GM18519 (cell line): ENCODE data around the gene GPBP1L1.
"Not testable (repeated sequence)": the region's sequence is repeated elsewhere in the genome, so short reads cannot be mapped to it uniquely, and the experiment has no call there.

Source experiments
- ATAC-seq: cut with Tn5 transposase; IDR thresholded peaks from one replicate; pipeline ENCODE4 v1.9.1; 2021; ENCODE audit warnings: mild to moderate bottlenecking, moderate library complexity; ENCODE audit not compliant: unreplicated experiment, low FRiP score

GPBP1L1 gene

DNA sequence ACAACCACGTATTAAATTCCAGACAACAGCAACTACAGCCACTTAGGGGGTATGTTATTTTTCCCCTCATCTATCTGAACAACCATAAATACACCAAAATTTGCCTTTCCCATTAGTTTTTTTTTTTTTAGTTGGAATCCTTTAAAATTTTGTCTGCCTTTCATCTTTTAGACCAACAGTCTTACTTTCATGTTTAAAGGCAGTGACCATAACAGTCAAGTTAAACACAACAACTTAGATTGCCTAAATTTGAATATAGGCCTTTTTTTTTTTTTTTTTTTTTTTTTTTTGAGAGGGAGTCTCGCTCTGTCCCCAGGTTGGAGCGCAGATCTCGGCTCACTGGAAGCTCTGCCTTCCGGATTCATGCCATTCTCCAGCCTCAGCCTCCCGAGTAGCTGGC is 3.4 kb downstream of the GPBP1L1 start:
- no peak for ATAC-seq

DNA sequence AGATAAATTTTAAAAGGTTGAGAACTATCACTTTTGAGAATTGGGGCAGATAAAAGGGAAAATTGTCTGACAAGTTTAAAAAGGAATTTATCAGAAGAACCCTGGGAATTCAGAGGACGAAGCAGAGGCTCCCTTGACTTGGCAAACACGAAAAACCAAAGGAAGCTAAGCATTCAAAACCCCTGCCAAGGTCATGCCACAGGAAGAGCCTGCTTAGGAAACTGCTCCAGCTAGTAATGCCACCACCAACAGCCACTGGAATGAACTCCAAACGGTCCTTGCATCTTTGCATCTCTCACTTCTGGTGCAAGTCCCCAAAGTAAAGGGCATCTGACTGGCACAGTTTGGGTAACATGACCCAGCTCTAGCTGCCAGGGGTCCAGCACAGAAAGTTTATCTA is 7.2 kb downstream of the GPBP1L1 start:
- ATAC-seq = no peak

DNA sequence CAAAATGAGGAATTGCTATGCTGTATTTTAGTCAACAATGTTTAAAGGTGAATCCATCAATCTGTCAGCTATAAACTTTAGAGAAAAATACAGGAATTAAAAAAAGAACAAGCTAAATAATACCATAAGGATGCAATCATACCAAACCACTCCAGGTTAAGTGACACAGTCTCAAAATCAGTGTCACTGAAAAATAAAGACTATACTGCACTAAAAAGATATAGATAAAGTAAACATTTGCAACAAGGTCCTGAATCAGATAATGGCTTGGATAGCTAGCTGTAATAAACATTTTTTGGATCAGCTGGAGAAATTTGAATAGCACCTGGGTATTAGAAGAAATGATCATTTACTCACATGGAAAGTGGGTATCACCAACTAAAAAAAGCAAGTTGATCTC is 7.8 kb downstream of the GPBP1L1 start:
- no peak for ATAC-seq

GRCh38 chr1:45677751-45678245 is 8.5 kb downstream of the GPBP1L1 start:
- ATAC-seq = no peak

DNA sequence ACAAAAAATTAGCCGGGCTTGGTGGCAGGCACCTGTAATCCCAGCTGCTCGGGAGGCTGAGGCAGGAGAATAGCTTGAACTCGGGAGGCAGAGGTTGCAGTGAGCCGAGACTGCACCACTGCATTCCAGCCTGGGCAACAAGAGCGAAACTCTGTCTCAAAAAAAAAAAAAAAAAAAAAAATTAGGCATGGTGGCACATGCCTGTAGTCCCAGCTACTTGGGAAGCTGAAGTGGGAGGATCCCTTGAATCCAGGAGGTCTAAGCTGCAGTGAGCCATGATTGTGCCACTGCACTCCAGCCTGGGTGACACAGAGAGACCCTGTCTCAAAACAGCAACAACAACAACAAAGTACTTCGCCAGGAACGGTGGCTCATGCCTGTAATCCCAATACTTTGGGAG is 9.8 kb downstream of the GPBP1L1 start:
- not testable (repeated sequence) for ATAC-seq

- no peak for ATAC-seq
Observed at GRCh38 chr1:45674478-45674877, 11.9 kb downstream of the GPBP1L1 start.

- no peak for ATAC-seq
Observed at GRCh38 chr1:45673956-45674355, 12.4 kb downstream of the GPBP1L1 start.

DNA sequence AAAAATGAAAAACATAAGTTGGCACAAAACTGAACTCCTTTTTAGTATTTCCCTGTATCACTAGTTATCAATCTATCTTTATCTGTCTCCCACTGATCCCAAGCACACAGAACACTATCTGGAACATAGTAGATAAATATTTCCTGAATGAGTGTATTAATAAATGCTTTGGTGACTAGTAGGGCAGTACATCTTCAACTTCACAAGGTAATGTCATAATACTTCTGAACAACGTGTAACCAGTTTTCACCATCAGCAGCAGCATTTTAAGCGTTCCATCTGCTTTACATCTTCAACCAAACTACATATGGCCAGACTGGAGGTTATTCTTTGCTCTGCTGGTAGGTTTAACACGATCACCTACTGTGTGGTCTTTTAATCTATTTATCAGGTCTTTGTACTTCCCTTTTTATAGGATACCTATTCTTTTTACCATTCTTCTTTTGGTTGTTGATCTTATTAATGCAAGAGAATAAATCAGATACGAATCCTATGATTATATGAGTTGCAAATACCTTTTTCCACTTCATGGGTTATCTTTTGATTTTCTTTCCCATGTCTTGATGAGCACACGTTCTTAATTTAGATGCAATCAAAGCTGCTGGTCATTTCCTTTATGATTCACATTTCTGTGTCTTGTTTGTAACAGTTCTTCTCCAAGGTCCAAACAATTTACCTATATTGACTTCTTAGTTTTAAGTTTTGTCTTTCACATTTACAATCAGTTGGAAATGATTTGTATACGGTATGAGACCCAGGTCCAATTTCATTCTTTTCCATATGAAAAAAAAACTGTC is 16.3 kb downstream of the GPBP1L1 start:
- no peak for ATAC-seq

- ATAC-seq = no peak
Observed at GRCh38 chr1:45669379-45669778, 17.0 kb downstream of the GPBP1L1 start.

DNA sequence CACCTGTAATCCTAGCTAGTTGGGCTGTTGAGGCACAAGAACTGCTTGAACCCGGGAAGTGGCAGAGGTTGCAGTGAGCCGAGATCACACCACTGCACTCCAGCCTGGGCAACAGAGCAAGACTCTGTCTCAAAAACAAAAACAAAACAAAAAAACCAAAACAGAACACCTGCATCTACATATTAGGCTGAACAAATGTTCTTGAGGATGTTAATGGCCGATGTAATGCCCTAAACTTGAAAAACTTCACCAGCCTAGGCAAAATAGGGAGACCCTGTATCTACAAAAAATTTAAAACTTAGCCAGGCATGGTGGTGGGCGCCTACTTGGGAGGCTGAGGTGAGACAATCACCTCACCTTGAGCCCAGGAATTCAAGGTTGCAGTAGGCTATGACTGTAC is 17.8 kb downstream of the GPBP1L1 start:
- no peak for ATAC-seq

DNA sequence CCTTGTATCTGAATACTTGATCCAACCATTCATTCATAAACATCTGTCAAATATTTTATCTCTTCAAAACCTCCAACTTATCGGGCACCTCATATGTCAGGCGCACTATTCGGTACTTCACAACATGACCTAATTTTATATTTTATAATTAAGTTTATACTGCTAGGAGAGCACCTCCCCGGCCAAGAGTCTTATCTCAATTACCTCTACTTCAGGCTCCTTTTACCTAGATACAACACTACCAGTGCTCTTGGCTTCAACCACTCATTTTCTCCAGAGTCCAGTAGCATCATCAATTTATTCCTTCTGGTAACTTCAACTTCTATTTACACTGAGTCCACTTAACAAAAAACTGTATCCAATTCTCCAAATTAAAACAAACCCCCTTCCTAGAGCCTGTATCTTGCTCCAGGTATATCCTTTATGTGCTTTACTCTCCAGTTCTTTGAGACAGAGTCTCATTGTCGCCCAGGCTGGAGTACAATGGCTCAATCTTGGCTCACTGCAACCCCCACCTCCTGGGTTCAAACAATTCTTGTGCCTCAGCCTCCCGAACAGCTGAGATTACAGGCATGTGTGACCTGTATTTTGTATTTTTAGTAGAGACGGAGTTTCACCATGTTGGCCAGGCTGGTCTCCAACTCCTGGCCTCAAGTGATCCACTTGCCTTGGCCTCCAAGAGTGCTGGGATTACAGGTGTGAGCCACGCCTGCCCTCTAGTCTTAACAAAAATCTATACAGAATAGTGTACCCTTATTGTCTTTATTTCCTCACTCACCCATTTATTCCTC is 18.8 kb downstream of the GPBP1L1 start:
- ATAC-seq = no peak

- ATAC-seq = no peak
Observed at GRCh38 chr1:45666836-45667235, 19.5 kb downstream of the GPBP1L1 start.

DNA sequence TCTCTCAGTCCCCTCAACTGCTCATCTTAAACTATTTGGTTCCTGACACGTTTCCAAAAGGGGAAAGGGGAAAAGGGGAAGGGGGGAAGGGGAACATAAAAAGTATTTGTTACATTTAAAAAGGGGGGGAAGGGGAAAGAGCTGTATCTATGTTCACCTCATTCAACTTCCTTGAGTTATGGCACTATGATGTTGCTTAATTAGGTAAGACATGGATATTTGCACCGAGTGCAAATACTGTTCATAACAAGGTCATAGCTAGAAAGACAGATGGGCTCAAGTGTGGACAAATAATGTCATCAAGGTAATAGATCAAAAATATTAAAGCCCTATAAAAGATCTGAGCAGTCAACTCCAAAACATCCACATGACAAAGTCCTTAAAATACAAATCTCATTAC is 26.0 kb downstream of the GPBP1L1 start:
- ATAC-seq = no peak

- ATAC-seq = no peak
Observed at GRCh38 chr1:45659222-45659621, 27.1 kb downstream of the GPBP1L1 start.

- ATAC-seq = no peak
Observed at GRCh38 chr1:45658171-45658570, 28.2 kb downstream of the GPBP1L1 start.

DNA sequence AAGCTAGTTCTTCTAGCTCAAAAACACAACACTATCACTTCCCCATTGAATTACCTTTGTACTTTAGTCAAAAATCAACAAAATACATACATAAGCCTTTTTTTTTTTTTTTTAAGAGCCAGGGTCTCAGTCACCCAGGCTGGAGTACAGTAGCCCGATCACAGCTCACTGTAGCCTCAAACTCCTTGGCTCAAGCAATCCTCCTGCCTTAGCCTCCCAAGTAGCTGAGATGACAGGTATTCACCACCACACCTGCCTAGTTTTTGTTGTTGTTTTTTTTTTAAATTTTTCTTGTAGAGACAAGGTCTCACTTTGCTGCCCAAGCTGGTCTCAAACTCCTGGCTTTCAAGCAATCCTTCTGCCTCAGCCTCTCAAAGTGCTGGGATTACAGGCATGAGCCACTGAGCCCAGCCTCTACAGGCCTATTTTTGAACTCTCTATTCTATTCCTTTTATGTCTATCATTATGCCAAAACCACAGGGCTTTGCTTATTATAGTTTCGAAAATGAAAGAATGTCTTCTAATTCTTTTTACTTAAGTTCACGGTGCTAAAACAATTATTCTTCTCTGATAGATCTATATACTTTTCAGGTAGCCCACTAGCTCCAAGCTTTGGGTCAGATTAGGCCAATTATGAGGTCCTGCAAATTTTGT is 29.6 kb downstream of the GPBP1L1 start:
- ATAC-seq = no peak

DNA sequence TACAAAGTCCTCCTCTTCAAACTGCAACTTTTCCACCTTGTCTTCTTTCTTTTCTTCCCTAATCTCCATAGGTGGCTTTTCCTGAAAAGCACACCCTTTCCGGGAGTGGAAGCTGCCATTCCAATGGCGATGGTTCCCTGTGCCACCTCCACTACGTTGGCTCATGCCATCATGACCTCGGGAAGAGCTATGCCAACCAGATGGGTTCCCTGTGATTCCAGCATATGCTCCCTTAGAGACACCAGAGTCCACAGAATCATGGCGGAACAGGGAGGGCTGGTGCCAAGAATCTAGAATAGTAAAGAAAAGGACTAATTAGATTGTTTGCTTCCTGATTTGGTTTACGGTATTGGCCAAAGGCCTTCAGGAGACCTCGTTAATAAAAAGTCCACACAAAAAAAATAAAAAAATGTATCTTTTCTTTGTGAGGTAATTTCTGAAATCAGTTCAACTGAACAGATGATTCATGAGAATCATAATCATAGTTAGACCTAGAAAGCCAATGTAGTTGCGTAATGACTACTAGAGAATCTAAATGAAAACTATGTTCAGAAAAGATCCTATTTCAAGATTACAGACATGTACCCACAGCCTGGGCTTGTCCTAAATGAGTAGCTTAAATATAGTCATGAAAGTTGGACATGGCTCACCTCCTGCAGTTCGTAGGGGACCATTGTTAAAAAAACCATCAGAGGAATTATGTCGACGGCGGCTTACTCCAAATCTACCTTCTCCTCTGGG is 31.6 kb downstream of the GPBP1L1 start:
- ATAC-seq = no peak

GRCh38 chr1:45647248-45648021 is 38.9 kb downstream of the GPBP1L1 start:
- no peak for ATAC-seq

- no peak for ATAC-seq
Observed at GRCh38 chr1:45644661-45645060, 41.7 kb downstream of the GPBP1L1 start.

DNA sequence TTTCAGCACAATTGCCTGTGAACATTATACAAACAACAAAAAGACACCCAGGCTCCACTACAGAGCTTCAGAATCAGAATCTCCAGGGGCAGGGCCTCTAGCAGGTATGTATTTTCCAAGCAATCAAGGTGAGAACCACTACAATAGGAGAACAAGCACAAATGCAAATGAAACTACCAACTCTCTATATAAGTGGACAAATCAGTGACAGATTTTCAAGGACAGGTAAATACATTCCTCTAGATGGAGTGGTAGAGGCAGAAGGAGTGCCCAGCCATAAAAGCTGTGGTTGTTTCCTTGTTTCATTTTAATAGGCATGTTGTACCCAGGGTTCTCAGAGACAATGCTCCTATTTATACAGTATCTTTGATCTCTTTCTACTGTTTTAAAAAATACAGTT is 42.4 kb downstream of the GPBP1L1 start:
- ATAC-seq = no peak
